HEK293 (cell line): ENCODE measurements around the gene TMEM229B.

Experiments used
- YY1 ChIP-seq: fragments of 450-650 bp; formaldehyde crosslinking; IDR thresholded peaks from 2 replicates; pipeline ENCODE4 v1.5.1; 2018; ENCODE audit warnings: missing biosample characterization, missing genetic modification characterization
- ZNF274 ChIP-seq, 2 experiments: fragments of 200-500 bp in 1 of 2; fragments of 450-650 bp in 1 of 2; sonication (Bioruptor generic) in 1 of 2; formaldehyde crosslinking in 1 of 2; IDR thresholded peaks; 2 replicates each; pipeline versions ENCODE4 v1.5.1 to v1.6.1; 2014 to 2016; ENCODE audit warnings: borderline replicate concordance in 1 of 2, inconsistent platforms in 1 of 2, low read length in 1 of 2, missing biosample characterization in 1 of 2, missing genetic modification characterization in 1 of 2
- ZNF521 ChIP-seq: fragments of 450-650 bp; formaldehyde crosslinking; IDR thresholded peaks from 2 replicates; pipeline ENCODE4 v1.5.1; 2017; ENCODE audit warnings: missing biosample characterization, mild to moderate bottlenecking, missing genetic modification characterization
- TF ChIP-seq, protein P1 (sequence below): fragments of 450-650 bp; formaldehyde crosslinking; IDR thresholded peaks from 2 replicates; pipeline ENCODE4 v1.5.1; 2016; ENCODE audit warnings: missing biosample characterization, missing genetic modification characterization

DNA sequence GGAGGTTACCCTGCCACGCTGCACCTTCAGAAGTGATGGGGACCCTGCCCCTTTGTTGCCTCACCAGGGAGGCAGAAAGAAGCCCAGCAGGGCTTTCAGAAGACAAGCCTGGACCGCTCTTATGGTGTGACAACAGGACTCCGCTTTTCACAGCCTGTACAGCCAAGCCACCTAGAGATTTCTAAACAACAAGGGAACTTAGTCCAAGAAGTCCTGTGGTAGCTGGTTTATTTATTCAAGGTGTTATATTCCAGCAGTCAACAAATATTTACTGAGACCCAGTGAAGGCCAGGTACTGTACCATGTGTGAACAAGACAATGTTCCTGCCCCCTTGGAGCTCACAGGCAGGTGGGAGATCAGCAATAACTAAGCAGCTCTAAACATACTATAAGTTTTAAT lies 4.0 kb upstream of the TMEM229B start:
- TF ChIP-seq ZNF521 (tag by site-specific recombination) (no peak), YY1 (tag by site-specific recombination) (no peak), ZNF274 (IDR thresholded peaks at IDR 0.05; ENCODE audit: low read length) (no peak), ZNF274 (tag by site-specific recombination; IDR thresholded peaks at IDR 0.05; ENCODE audit: borderline replicate concordance) (no peak)
- TF ChIP-seq, protein P1, sequence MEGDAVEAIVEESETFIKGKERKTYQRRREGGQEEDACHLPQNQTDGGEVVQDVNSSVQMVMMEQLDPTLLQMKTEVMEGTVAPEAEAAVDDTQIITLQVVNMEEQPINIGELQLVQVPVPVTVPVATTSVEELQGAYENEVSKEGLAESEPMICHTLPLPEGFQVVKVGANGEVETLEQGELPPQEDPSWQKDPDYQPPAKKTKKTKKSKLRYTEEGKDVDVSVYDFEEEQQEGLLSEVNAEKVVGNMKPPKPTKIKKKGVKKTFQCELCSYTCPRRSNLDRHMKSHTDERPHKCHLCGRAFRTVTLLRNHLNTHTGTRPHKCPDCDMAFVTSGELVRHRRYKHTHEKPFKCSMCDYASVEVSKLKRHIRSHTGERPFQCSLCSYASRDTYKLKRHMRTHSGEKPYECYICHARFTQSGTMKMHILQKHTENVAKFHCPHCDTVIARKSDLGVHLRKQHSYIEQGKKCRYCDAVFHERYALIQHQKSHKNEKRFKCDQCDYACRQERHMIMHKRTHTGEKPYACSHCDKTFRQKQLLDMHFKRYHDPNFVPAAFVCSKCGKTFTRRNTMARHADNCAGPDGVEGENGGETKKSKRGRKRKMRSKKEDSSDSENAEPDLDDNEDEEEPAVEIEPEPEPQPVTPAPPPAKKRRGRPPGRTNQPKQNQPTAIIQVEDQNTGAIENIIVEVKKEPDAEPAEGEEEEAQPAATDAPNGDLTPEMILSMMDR, result no peak
